KMS-11 (cell line): ENCODE results near the gene GMFB.

ENCODE experiments used
- H2AFZ ChIP-seq: fragments of 200-600 bp; sonication (generic); 2 replicates; pipeline ENCODE4 v1.6.1; 2016; ENCODE audit warnings: antibody characterized with exemption, mixed run types, low read depth
- H3K27ac ChIP-seq: fragments of 200-600 bp; sonication (generic); 2 replicates; pipeline ENCODE4 v1.6.1; 2016; ENCODE audit warnings: mild to moderate bottlenecking, mixed run types
- H3K27me3 ChIP-seq: fragments of 200-600 bp; sonication (generic); 2 replicates; pipeline ENCODE4 v1.6.1; 2017; ENCODE audit warnings: mild to moderate bottlenecking, low read depth, mixed run types, moderate library complexity; ENCODE audit not compliant: insufficient read depth
- H3K36me3 ChIP-seq: fragments of 200-600 bp; sonication (generic); 2 replicates; pipeline ENCODE4 v1.6.1; 2017; ENCODE audit warnings: mild to moderate bottlenecking, mixed run types; ENCODE audit not compliant: insufficient read depth
- H3K4me1 ChIP-seq: fragments of 200-600 bp; sonication (generic); 2 replicates; pipeline ENCODE4 v1.6.1; 2016; ENCODE audit warnings: mild to moderate bottlenecking, low read depth, mixed run types; ENCODE audit not compliant: poor library complexity, severe bottlenecking
- H3K4me2 ChIP-seq: fragments of 200-600 bp; sonication (generic); 2 replicates; pipeline ENCODE4 v1.7.0; 2016; ENCODE audit warnings: mild to moderate bottlenecking, mixed run types
- H3K4me3 ChIP-seq: fragments of 200-600 bp; sonication (generic); IDR thresholded peaks from 2 replicates; pipeline ENCODE4 v1.6.1; 2017; ENCODE audit warnings: low read depth, low read length, mixed read lengths; ENCODE audit not compliant: insufficient read depth
- H3K79me2 ChIP-seq: fragments of 200-600 bp; sonication (generic); 2 replicates; pipeline ENCODE4 v1.6.1; 2016; ENCODE audit warnings: low read depth, mixed run types; ENCODE audit not compliant: insufficient read depth
- H3K9ac ChIP-seq: fragments of 200-600 bp; sonication (generic); 2 replicates; pipeline ENCODE4 v1.6.1; 2016; ENCODE audit warnings: mild to moderate bottlenecking, mixed run types
- H4K20me1 ChIP-seq: fragments of 200-600 bp; sonication (generic); 2 replicates; pipeline ENCODE4 v1.6.1; 2016; ENCODE audit warnings: mild to moderate bottlenecking, mixed run types; ENCODE audit not compliant: insufficient read depth
- CTCF ChIP-seq: fragments of 200-600 bp; sonication (generic); conservative IDR thresholded peaks from 2 replicates; pipeline ENCODE4 v1.6.1; 2017; ENCODE audit warnings: low read depth, mild to moderate bottlenecking, antibody characterized with exemption, low read length, moderate library complexity, mixed read lengths

The GMFB gene

DNA sequence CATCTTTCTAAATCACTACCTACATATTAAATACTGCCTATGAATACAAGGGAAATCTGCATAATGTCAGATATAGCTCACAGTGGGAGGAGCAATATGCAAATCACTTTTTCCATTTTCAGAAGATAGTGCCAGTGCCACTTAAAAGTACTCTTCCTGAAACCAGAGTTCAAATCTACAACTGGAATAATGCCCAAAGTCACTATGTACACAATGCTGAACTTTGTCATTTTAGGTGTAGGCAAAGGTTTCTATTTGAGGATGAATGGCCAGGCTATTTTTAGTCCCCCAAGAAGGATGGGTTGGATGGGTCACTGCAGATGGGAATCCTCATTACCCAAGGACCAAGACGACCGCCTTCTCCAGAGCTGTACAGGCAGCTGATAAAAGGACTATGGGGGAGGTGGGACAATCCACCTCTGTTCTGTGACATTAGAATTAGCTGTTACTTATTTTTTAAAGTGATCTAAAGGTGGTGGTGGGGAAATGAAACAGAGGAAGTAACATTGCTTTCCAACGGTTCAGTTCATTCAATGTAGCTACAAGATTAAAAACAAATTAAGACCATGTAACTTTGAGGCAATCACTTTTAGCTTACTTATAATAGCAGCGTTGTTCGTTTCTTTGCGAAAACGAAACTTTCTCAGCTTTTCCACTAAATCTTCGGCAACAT, 5.6 kb downstream of the GMFB start:
- peaks cover 3% of the 10 kb centered on the region; the same call in 1 of the 2 replicates for H3K36me3 ChIP-seq
- no peak overlapping the region for H3K9ac ChIP-seq
- no peak overlapping the region for H3K4me3 ChIP-seq
- peaks cover 45% of the 10 kb centered on the region; the same call in 1 of the 2 replicates for H3K79me2 ChIP-seq
- no peak for TF ChIP-seq CTCF
- H3K4me2 ChIP-seq: no peak overlapping the region
- H2AFZ ChIP-seq: no peak overlapping the region
- no peaks in the 10 kb centered on the region for H4K20me1 ChIP-seq
- no peak overlapping the region for H3K27ac ChIP-seq
- H3K27me3 ChIP-seq: no peaks in the 10 kb centered on the region
- peaks cover 42% of the 10 kb centered on the region for H3K4me1 ChIP-seq

DNA sequence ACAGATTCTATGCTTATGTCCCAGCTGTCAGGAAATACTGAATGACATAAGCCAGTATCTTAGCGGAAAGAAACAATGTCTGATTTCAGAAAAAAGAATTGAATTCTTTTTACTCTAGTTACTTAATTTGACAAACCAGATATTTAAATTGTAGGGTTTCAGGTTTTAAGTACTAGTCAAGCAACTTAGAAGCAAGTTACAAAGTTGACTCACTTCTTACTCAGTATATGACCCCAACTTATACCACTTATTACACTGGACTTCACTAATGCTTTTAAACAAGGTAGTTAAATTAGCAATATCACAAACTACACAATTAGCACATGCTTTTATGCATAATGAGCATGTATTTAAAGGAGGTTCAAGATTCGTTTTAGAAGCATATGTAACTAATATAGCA, 7.1 kb downstream of the GMFB start:
- Histone ChIP-seq H3K79me2 (peaks cover 32% of the 10 kb centered on the region; the same call in 1 of the 2 replicates), H2AFZ (no peak overlapping the region), H3K4me3 (no peak overlapping the region), H3K4me2 (no peak overlapping the region), H3K36me3 (peaks cover 3% of the 10 kb centered on the region; the same call in 1 of the 2 replicates), H3K27me3 (no peaks in the 10 kb centered on the region), H4K20me1 (no peaks in the 10 kb centered on the region), H3K27ac (no peak overlapping the region), H3K4me1 (peaks cover 33% of the 10 kb centered on the region), H3K9ac (no peak overlapping the region)
- TF ChIP-seq CTCF: no peak

DNA sequence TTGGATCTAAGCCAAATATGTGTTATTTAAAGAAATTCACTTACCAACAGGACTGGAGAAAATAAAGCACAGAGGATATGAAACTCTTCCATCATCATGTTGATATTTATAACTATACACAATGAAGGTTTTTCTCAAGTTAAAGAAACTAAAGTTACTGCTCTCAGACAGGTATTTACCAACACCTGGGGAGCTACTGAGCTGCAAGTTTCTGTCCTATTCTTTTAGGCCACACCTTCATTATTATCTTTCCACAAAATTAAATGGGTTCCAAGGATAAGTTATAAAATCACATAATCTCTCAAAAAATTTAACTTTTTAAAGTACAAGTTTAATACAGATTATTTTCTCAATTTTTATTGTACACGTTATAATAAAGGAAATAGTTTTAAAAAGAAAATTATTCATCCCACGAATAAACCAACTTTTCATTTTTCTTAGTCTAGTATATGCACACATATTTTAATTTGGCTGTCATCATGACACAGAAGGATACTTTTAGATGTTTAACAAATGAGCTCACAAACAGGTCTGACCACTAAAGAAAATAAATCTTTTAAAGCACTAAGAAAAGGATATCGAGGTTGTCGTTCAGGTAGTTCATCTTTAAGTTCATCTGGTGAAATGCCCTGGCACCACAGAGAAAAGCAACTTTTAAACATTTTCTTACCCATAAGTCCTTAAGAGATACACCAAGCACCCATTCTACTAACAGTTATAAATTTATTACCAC, 7.8 kb downstream of the GMFB start:
- no peak overlapping the region for H3K9ac ChIP-seq
- no peaks in the 10 kb centered on the region for H4K20me1 ChIP-seq
- TF ChIP-seq CTCF: no peak
- H3K4me1 ChIP-seq: peaks cover 26% of the 10 kb centered on the region
- H2AFZ ChIP-seq: no peak overlapping the region
- H3K36me3 ChIP-seq: peaks cover 3% of the 10 kb centered on the region; the same call in 1 of the 2 replicates
- H3K79me2 ChIP-seq: peaks cover 25% of the 10 kb centered on the region; the same call in 1 of the 2 replicates
- H3K4me3 ChIP-seq: no peak overlapping the region
- no peak overlapping the region for H3K27ac ChIP-seq
- no peaks in the 10 kb centered on the region for H3K27me3 ChIP-seq
- H3K4me2 ChIP-seq: no peak overlapping the region

GRCh38 chr14:54478636-54479215, 10.1 kb downstream of the GMFB start:
- TF ChIP-seq CTCF: no peak
- Histone ChIP-seq H3K27ac (no peak overlapping the region), H4K20me1 (no peaks in the 10 kb centered on the region), H3K4me3 (no peak overlapping the region), H3K9ac (no peak overlapping the region), H3K4me1 (peaks cover 14% of the 10 kb centered on the region), H3K79me2 (peaks cover 4% of the 10 kb centered on the region; the same call in 1 of the 2 replicates), H3K4me2 (no peak overlapping the region), H3K27me3 (no peaks in the 10 kb centered on the region), H2AFZ (no peak overlapping the region), H3K36me3 (peaks cover 3% of the 10 kb centered on the region; the same call in 1 of the 2 replicates)
